Measurements from ENCODE around the gene PFKM.

DNA sequence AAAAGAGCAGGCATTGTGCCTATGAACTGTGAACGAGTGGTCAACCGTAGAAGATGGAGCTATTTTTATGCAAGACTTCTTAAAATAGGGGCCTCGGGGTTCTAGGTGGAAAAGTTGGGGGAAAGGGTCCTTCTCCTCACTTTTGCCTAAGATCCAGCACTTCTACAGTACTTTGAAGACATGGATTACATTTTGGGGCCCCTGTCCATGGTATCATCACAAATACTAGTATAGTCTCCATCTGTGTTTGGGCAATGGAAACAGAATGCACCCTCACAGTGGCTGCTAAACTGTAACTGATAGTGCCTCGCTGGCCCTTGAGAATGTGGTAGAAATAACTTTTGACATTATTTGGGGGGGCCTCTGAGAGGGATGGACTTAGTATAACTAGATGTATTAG lies 58.8 kb downstream of the PFKM start:
- TF ChIP-seq POLR2AphosphoS5 (IDR thresholded peaks at IDR 0.05; ENCODE audit: low read depth, low read length) (no peak), SIN3A (IDR thresholded peaks at IDR 0.05; ENCODE audit: borderline replicate concordance, insufficient read depth, low read length) (no peak), TAF1 (IDR thresholded peaks at IDR 0.05; ENCODE audit: borderline replicate concordance, insufficient read depth, low read length) (no peak), FOXP2 (optimal IDR thresholded peaks at IDR 0.05; ENCODE audit: borderline replicate concordance, extremely low read depth, extremely low read length, insufficient read depth) (no peak)
- TF ChIP-seq, protein P1, sequence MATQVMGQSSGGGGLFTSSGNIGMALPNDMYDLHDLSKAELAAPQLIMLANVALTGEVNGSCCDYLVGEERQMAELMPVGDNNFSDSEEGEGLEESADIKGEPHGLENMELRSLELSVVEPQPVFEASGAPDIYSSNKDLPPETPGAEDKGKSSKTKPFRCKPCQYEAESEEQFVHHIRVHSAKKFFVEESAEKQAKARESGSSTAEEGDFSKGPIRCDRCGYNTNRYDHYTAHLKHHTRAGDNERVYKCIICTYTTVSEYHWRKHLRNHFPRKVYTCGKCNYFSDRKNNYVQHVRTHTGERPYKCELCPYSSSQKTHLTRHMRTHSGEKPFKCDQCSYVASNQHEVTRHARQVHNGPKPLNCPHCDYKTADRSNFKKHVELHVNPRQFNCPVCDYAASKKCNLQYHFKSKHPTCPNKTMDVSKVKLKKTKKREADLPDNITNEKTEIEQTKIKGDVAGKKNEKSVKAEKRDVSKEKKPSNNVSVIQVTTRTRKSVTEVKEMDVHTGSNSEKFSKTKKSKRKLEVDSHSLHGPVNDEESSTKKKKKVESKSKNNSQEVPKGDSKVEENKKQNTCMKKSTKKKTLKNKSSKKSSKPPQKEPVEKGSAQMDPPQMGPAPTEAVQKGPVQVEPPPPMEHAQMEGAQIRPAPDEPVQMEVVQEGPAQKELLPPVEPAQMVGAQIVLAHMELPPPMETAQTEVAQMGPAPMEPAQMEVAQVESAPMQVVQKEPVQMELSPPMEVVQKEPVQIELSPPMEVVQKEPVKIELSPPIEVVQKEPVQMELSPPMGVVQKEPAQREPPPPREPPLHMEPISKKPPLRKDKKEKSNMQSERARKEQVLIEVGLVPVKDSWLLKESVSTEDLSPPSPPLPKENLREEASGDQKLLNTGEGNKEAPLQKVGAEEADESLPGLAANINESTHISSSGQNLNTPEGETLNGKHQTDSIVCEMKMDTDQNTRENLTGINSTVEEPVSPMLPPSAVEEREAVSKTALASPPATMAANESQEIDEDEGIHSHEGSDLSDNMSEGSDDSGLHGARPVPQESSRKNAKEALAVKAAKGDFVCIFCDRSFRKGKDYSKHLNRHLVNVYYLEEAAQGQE (IDR thresholded peaks at IDR 0.05; ENCODE audit: insufficient read depth in 1 of 2, low read depth in 2 of 2, low read length in 2 of 2), result peak in 1 of 2 experiments; percentile 75; a peak in 2 of 4 replicates

All from PFSK-1 (cell line).